MCF 10A (cell line): ENCODE data around the gene CDKN1B. TPM values are rescaled to one million over a fixed set of nuclear protein-coding genes. Genes with fewer than 3 reads are reported as not detected.

ENCODE experiments used
- BruUV-seq: library from RNA; stranded (reverse); fragments of 400-500 nt; replicated peaks from 2 replicates; lab custom pipeline; 2021; lab: Mats Ljungman, UMichigan
- CTCF ChIA-PET: fragments of 300-600 bp; sonication (Branson Sonifier 250); formaldehyde crosslinking; extraction: SDS; loops from one replicate; lab custom pipeline; 2021; ENCODE audit warnings: antibody characterized with exemption, inconsistent platforms; lab: Yijun Ruan, JAX
- POLR2A ChIA-PET: fragments of 300-600, 350-650 bp; sonication (Branson Sonifier 250); formaldehyde crosslinking; extraction: SDS; loops from one replicate; lab custom pipeline; 2020; ENCODE audit warnings: antibody characterized with exemption, inconsistent platforms; lab: Yijun Ruan, JAX
- DNase-seq: peaks from one replicate; pipeline ENCODE4 v3.0.0-alpha.2; 2018; ENCODE audit not compliant: unreplicated experiment
- H3K27ac Mint-ChIP-seq: one replicate; pipeline ENCODE4 v1.8.0; 2022; ENCODE audit warnings: mild to moderate bottlenecking, low read depth, mixed read lengths; ENCODE audit not compliant: unreplicated experiment
- H3K27me3 Mint-ChIP-seq: one replicate; pipeline ENCODE4 v1.8.0; 2022; ENCODE audit warnings: mixed read lengths; ENCODE audit not compliant: insufficient read depth, unreplicated experiment
- H3K36me3 Mint-ChIP-seq: one replicate; pipeline ENCODE4 v1.8.0; 2022; ENCODE audit warnings: mild to moderate bottlenecking, moderate library complexity, mixed read lengths; ENCODE audit not compliant: insufficient read depth, unreplicated experiment
- H3K4me1 Mint-ChIP-seq: one replicate; pipeline ENCODE4 v1.8.0; 2022; ENCODE audit warnings: mixed read lengths; ENCODE audit not compliant: insufficient read depth, unreplicated experiment
- H3K4me3 Mint-ChIP-seq: one replicate; pipeline ENCODE4 v1.8.0; 2022; ENCODE audit warnings: mild to moderate bottlenecking, moderate library complexity, mixed read lengths; ENCODE audit not compliant: unreplicated experiment
- H3K9me3 Mint-ChIP-seq: one replicate; pipeline ENCODE4 v1.8.0; 2022; ENCODE audit warnings: mixed read lengths; ENCODE audit not compliant: unreplicated experiment
- CTCF ChIP-seq: fragments of 200-600 bp; IDR thresholded peaks from one replicate; pipeline ENCODE4 v1.8.0; 2022; ENCODE audit warnings: antibody characterized with exemption, mild to moderate bottlenecking; ENCODE audit not compliant: unreplicated experiment
- intact Hi-C: fragments of 100-400 bp; cut with micrococcal nuclease; formaldehyde crosslinking; loops from 2 replicates; pipeline ENCODE4 v1.14.1; 2022
- total RNA-seq: library from RNA; stranded (reverse); gene quantifications from 2 replicates; pipeline ENCODE4 v1.2.3, GENCODE V29; 2022

The CDKN1B gene
- total RNA-seq, 1 experiment from 2014 or later = 33.9 TPM

DNA sequence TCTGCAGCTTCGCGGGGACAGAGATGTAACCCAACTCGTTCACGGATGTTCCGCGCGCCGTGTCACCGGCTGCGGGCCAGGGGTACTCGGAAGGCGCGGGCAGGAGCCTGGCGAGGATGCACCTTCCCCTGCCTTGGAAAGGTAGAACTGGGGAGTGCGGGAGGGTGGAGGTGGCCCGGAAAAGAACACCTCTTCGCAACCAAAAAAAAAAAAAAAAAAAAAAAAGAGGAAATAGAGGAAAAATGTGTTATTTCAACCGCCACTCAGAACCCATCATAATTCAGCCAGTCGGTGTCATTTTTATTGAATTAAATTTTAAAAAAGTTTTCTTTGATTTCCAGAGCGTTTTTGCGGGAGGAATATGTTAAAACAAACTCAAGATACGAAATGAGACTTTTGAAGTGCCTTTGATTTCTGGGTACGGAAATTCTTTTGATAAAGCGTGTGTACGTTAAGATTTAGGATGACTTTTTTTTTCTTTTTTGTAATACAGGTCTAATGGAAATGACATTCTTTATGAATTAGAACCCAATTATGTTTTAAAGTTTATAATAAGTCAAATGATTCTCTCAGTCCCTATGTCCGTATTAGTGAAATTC, 8.9 kb downstream of the CDKN1B start:
- intact Hi-C loops = loop anchor here (1.0 to 5.0 kb wide), 2 partner anchors 9 to 61 kb away; partner anchors contain the start of genes APOLD1 and CDKN1B
- BruUV-seq = no TSS peak
- TF ChIP-seq CTCF = no peak
- Mint-ChIP-seq H3K36me3 (peaks cover 43% of the 10 kb centered on the region), H3K27me3 (no peaks in the 10 kb centered on the region), H3K27ac (peak overlapping the region; percentile 99), H3K9me3 (no peaks in the 10 kb centered on the region), H3K4me1 (peaks cover 13% of the 10 kb centered on the region), H3K4me3 (peak overlapping the region; percentile 98)
- DNase-seq = peak; percentile 32
- ChIA-PET POLR2A (interaction anchor here (0.6 to 13.4 kb wide), 24 partner anchors 10 to 499 kb away, joined by 3 to 163 read pairs (median 4); partner anchors contain the start of genes APOLD1, BORCS5, CDKN1B and DDX47), CTCF (interaction anchor here (0.7 to 3.4 kb wide), 2 partner anchors 11 to 88 kb away, joined by 3 to 25 read pairs; no protein-coding TSS in a partner anchor)

DNA sequence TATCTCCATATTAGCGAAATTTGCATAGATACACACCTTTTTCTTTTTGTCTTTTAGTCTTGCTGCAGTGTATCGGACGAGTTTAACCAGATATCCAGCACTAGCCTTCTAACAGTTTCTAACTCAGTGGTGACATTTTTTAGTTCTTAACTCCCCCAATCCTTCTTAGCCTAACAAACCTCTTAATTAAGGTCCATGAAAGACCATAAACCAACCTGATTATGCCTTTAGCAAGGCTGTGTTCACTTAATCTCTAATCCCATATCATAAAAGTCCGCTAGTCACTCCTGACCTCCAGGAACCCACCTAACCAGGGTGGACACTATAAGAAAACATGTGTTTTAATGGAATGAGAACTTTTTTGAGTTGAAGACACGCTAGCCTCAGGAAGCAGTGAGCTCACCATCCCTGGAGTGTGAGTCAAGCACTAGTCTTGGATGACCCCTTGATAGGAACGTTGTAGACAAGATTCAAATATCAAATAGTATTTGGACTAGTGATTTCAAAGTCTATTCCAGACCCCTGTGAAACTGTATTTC, 9.5 kb downstream of the CDKN1B start:
- POLR2A ChIA-PET = interaction anchor here (0.5 to 13.4 kb wide), 15 partner anchors 10 to 381 kb away, joined by 3 to 163 read pairs (median 5); partner anchors contain the start of genes APOLD1, BORCS5, CDKN1B and DDX47
- Mint-ChIP-seq H3K27me3 (no peaks in the 10 kb centered on the region), H3K36me3 (peaks cover 37% of the 10 kb centered on the region), H3K27ac (peak overlapping the region; percentile 99), H3K9me3 (no peaks in the 10 kb centered on the region), H3K4me1 (peaks cover 13% of the 10 kb centered on the region), H3K4me3 (peak overlapping the region; percentile 98)
- TSS peak; percentile 66 for BruUV-seq
- CTCF ChIA-PET = interaction anchor here (3.4 kb wide), 1 partner anchor 10 kb away, joined by 25 read pairs; no protein-coding TSS in a partner anchor
- no peak for TF ChIP-seq CTCF
- intact Hi-C loops = loop anchor here (5.0 kb wide), 1 partner anchor 61 kb away; the partner anchor contains the start of gene APOLD1
- DNase-seq = peak; percentile 66

- DNase-seq = no peak
- intact Hi-C loops = no loop called here
- POLR2A ChIA-PET = interaction anchor here (0.5 to 1.6 kb wide), 2 partner anchors 10 to 346 kb away, joined by 4 read pairs; no protein-coding TSS in a partner anchor
- TF ChIP-seq CTCF = no peak
- Mint-ChIP-seq H3K36me3 (peaks cover 7% of the 10 kb centered on the region), H3K4me1 (peaks cover 13% of the 10 kb centered on the region), H3K4me3 (no peak overlapping the region), H3K27ac (no peak overlapping the region), H3K27me3 (no peaks in the 10 kb centered on the region), H3K9me3 (no peaks in the 10 kb centered on the region)
- BruUV-seq = no TSS peak
- CTCF ChIA-PET = no interaction called here
Measured at GRCh38 chr12:12731178-12731577, 14.0 kb downstream of the CDKN1B start.

GRCh38 chr12:12731785-12732184, 14.6 kb downstream of the CDKN1B start:
- Mint-ChIP-seq H3K4me1 (peaks cover 12% of the 10 kb centered on the region), H3K27me3 (no peaks in the 10 kb centered on the region), H3K4me3 (no peak overlapping the region), H3K36me3 (peaks cover 7% of the 10 kb centered on the region), H3K27ac (no peak overlapping the region), H3K9me3 (no peaks in the 10 kb centered on the region)
- intact Hi-C loops = no loop called here
- no peak for TF ChIP-seq CTCF
- POLR2A ChIA-PET = interaction anchor here (0.5 to 1.6 kb wide), 4 partner anchors 10 to 374 kb away, joined by 3 to 5 read pairs (median 4); no protein-coding TSS in a partner anchor
- no TSS peak for BruUV-seq
- CTCF ChIA-PET = no interaction called here
- no peak for DNase-seq
